K562 (cell line): ENCODE measurements around the gene NUP205.

Source experiments
- ETS1 ChIP-seq: conservative IDR thresholded peaks from 2 replicates; pipeline ENCODE4 v1.6.1; 2011; ENCODE audit warnings: low read depth, mild to moderate bottlenecking, low read length; ENCODE audit not compliant: control insufficient read depth
- FOXA1 ChIP-seq: fragments of 450-650 bp; IDR thresholded peaks from 2 replicates; pipeline ENCODE4 v1.6.1; 2016; ENCODE audit warnings: mild to moderate bottlenecking, borderline replicate concordance
- MAX ChIP-seq: sonication (generic); formaldehyde crosslinking; IDR thresholded peaks from 2 replicates; pipeline ENCODE4 v1.9.0; 2022; ENCODE audit warnings: mild to moderate bottlenecking, missing genetic modification reagents
- PURB ChIP-seq: sonication (generic); formaldehyde crosslinking; IDR thresholded peaks from 2 replicates; pipeline ENCODE4 v1.9.0; 2021; ENCODE audit warnings: low read depth, mild to moderate bottlenecking, missing genetic modification reagents
- TAF7 ChIP-seq: fragments of 450-650 bp; IDR thresholded peaks from 2 replicates; pipeline ENCODE4 v1.6.1; 2016; ENCODE audit warnings: missing genetic modification characterization, missing compliant biosample characterization
- TCF7 ChIP-seq: sonication (generic); IDR thresholded peaks from 2 replicates; pipeline ENCODE4 v1.6.1; 2016; ENCODE audit warnings: antibody characterized with exemption, borderline replicate concordance
- THRAP3 ChIP-seq: fragments of 450-650 bp; IDR thresholded peaks from 2 replicates; pipeline ENCODE4 v1.6.1; 2016; ENCODE audit warnings: mild to moderate bottlenecking, inconsistent platforms, borderline replicate concordance
- ZNF12 ChIP-seq: sonication (generic); formaldehyde crosslinking; IDR thresholded peaks from 2 replicates; pipeline ENCODE4 v1.4.0; 2020; ENCODE audit warnings: mild to moderate bottlenecking, missing genetic modification reagents

GRCh38 chr7:135575296-135575695, 17.6 kb downstream of the NUP205 start:
- no peak for TF ChIP-seq ETS1
- no peak for TF ChIP-seq ZNF12
- TF ChIP-seq THRAP3 = no peak
- TF ChIP-seq MAX (CRISPR knock-in tag) = no peak
- no peak for TF ChIP-seq PURB (CRISPR knock-in tag)
- no peak for TF ChIP-seq TCF7
- no peak for TF ChIP-seq FOXA1
- TF ChIP-seq TAF7 (tag) = no peak
